ENCODE results near the gene NRTN.

Gene NRTN

DNA sequence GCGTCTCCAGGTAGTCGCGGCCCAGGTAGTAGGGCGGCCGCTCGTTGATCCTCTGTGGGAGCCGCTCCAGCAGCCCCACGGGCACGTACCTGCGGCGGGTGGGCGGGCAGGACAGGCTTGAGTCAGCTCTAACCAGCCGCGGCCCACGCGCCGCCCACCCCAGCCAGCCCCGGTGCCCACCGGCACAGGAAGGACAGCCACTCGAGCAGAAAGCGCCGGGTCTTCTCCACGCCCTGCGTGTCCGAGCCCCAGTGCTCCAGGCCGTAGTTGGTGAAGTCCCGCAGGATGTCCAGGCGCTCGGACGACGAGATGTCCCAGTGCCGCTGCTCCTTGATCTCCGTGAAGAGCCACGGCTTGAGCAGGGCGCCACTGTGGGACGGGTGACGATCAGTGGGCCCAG lies 19.4 kb upstream of the NRTN start:
- H3K4me3 ChIP-seq (ENCODE audit: low read length): no peak overlapping the region
- H3K4me2 ChIP-seq (ENCODE audit: low read length): no peak overlapping the region
- no peaks in the 10 kb centered on the region for H3K9me2 ChIP-seq (replicated peaks; ENCODE audit: control insufficient read depth, low read length)
- peaks cover 19% of the 10 kb centered on the region for H3K79me2 ChIP-seq (ENCODE audit: control insufficient read depth, low read length)
- peaks cover 59% of the 10 kb centered on the region for H3K36me3 ChIP-seq (ENCODE audit: control insufficient read depth, low read length)
- no peaks in the 10 kb centered on the region for H3K27me3 ChIP-seq (ENCODE audit: control insufficient read depth, low read length)
- peaks cover 7% of the 10 kb centered on the region for H3K4me1 ChIP-seq (ENCODE audit: control insufficient read depth, low read length)
- TF ChIP-seq EZH2phosphoT487 (IDR thresholded peaks at IDR 0.05; ENCODE audit: borderline replicate concordance, low read length): no peak
- TF ChIP-seq, protein P1, sequence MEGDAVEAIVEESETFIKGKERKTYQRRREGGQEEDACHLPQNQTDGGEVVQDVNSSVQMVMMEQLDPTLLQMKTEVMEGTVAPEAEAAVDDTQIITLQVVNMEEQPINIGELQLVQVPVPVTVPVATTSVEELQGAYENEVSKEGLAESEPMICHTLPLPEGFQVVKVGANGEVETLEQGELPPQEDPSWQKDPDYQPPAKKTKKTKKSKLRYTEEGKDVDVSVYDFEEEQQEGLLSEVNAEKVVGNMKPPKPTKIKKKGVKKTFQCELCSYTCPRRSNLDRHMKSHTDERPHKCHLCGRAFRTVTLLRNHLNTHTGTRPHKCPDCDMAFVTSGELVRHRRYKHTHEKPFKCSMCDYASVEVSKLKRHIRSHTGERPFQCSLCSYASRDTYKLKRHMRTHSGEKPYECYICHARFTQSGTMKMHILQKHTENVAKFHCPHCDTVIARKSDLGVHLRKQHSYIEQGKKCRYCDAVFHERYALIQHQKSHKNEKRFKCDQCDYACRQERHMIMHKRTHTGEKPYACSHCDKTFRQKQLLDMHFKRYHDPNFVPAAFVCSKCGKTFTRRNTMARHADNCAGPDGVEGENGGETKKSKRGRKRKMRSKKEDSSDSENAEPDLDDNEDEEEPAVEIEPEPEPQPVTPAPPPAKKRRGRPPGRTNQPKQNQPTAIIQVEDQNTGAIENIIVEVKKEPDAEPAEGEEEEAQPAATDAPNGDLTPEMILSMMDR (IDR thresholded peaks at IDR 0.05; ENCODE audit: low read depth, low read length, poor library complexity, severe bottlenecking): no peak
- no peaks in the 10 kb centered on the region for H3K9me3 ChIP-seq (ENCODE audit: control insufficient read depth, insufficient read depth, low read length)
- peaks cover 4% of the 10 kb centered on the region; the same call in 1 of the 2 replicates for H4K20me1 ChIP-seq (ENCODE audit: control insufficient read depth, insufficient read depth, low read depth, low read length)
- no peaks in the 10 kb centered on the region for H3F3A ChIP-seq (ENCODE audit: control insufficient read depth, insufficient read depth)
- H3K27ac ChIP-seq (ENCODE audit: low read depth, low read length): no peak overlapping the region

DNA sequence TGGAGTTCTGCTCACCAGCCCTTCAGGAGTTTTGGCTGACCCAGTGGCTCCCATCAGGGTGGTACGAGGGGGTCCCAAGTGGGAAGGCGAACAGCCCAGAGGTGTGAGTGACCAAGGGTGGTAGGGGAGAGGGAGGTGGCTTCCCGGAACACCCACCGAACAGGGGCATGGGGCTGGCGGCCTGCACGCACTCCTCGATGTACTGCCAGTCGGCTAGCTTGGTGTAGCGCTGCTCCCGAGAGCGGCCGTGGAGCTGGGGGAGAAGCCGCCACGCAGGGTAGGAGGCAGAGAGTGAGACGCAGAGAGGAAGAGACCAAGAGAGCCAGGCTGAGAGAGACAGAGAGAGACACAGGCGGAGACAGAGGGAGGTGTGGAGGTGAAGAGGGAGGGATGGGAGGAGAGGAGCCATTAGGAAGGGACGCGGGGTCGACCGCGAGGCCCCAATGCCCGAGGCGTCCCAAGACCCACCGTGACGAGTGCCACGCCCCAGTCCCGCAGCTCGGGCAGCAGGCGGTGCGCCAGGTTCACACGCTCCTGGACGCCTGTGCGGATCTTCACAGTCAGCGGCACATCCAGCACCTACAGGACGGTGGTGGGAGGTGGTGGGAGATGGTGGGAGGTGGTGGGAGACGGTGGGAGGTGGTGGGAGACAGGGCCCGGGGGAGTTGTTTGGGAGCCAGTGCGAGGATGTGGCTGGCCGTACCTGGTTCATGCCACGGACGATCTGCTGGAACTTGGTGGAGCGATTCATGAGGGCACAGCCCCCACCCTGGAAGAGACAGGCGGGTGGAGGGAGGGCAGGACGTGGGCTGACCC lies 18.1 kb upstream of the NRTN start:
- H3K4me2 ChIP-seq (ENCODE audit: low read length): no peak overlapping the region
- peaks cover 20% of the 10 kb centered on the region for H3K79me2 ChIP-seq (ENCODE audit: control insufficient read depth, low read length)
- H4K20me1 ChIP-seq (ENCODE audit: control insufficient read depth, insufficient read depth, low read depth, low read length): peaks cover 4% of the 10 kb centered on the region; the same call in 1 of the 2 replicates
- H3K4me1 ChIP-seq (ENCODE audit: control insufficient read depth, low read length): peaks cover 11% of the 10 kb centered on the region
- no peaks in the 10 kb centered on the region for H3K9me2 ChIP-seq (replicated peaks; ENCODE audit: control insufficient read depth, low read length)
- no peaks in the 10 kb centered on the region for H3F3A ChIP-seq (ENCODE audit: control insufficient read depth, insufficient read depth)
- H3K27ac ChIP-seq (ENCODE audit: low read depth, low read length): no peak overlapping the region
- H3K36me3 ChIP-seq (ENCODE audit: control insufficient read depth, low read length): peaks cover 62% of the 10 kb centered on the region
- no peaks in the 10 kb centered on the region for H3K27me3 ChIP-seq (ENCODE audit: control insufficient read depth, low read length)
- no peak for TF ChIP-seq EZH2phosphoT487 (IDR thresholded peaks at IDR 0.05; ENCODE audit: borderline replicate concordance, low read length)
- TF ChIP-seq, protein P1 (IDR thresholded peaks at IDR 0.05; ENCODE audit: low read depth, low read length, poor library complexity, severe bottlenecking): no peak
- H3K4me3 ChIP-seq (ENCODE audit: low read length): no peak overlapping the region
- H3K9me3 ChIP-seq (ENCODE audit: control insufficient read depth, insufficient read depth, low read length): no peaks in the 10 kb centered on the region

DNA sequence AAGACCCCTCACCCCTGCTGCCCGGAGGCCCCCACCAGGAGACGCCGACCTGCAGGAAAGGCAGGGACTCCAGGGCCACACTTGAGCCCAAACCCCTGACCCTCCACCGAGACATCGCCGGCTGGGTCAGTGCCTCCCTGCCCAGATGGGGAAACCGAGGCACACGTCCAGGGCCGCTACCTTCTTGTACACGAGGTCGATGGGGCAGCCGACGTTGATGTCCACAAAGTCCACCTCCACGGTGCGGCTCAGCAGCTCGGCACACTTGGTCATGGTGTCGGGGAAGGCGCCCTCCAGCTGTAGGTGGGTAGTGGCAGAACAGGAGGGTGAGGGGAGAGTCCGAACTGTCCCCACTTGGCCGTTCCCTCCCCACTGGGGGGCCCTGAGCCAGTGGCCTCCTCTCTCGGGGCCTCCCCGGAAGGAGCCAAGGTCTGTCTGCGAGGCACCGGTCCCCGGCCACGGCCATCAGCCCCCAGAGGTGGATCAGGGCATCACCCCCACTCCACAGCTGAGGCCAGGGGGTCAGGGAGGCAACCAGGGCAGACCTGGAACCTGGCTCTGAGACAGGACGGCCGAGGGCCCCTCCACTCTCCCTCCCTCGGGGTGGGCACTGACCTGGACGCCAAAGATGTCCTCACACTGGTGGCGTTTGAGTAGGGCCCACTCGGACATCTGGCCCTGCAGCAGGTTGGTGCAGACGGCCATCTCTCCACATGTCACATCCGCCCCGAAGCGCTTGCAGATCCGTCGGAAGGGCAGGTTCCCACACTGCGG lies 17.3 kb upstream of the NRTN start:
- H3K9me3 ChIP-seq (ENCODE audit: control insufficient read depth, insufficient read depth, low read length): no peaks in the 10 kb centered on the region
- TF ChIP-seq EZH2phosphoT487 (IDR thresholded peaks at IDR 0.05; ENCODE audit: borderline replicate concordance, low read length): no peak
- TF ChIP-seq, protein P1 (IDR thresholded peaks at IDR 0.05; ENCODE audit: low read depth, low read length, poor library complexity, severe bottlenecking): no peak
- peaks cover 61% of the 10 kb centered on the region for H3K36me3 ChIP-seq (ENCODE audit: control insufficient read depth, low read length)
- H3K9me2 ChIP-seq (replicated peaks; ENCODE audit: control insufficient read depth, low read length): no peaks in the 10 kb centered on the region
- peaks cover 20% of the 10 kb centered on the region for H3K79me2 ChIP-seq (ENCODE audit: control insufficient read depth, low read length)
- H3K4me1 ChIP-seq (ENCODE audit: control insufficient read depth, low read length): peaks cover 11% of the 10 kb centered on the region
- no peaks in the 10 kb centered on the region for H3F3A ChIP-seq (ENCODE audit: control insufficient read depth, insufficient read depth)
- peaks cover 4% of the 10 kb centered on the region; the same call in 1 of the 2 replicates for H4K20me1 ChIP-seq (ENCODE audit: control insufficient read depth, insufficient read depth, low read depth, low read length)
- no peak overlapping the region for H3K4me2 ChIP-seq (ENCODE audit: low read length)
- no peak overlapping the region for H3K4me3 ChIP-seq (ENCODE audit: low read length)
- H3K27ac ChIP-seq (ENCODE audit: low read depth, low read length): no peak overlapping the region
- no peaks in the 10 kb centered on the region for H3K27me3 ChIP-seq (ENCODE audit: control insufficient read depth, low read length)

All from DOHH2 (cell line).